ENCODE measurements around the gene SPHKAP. TPM values are rescaled to one million over a fixed set of nuclear protein-coding genes. Genes with fewer than 3 reads are reported as not detected.

The SPHKAP gene
- total and polyA plus RNA-seq, 2 donors (not counting 3 experiments of a cell fraction or from before 2014, with no cell fraction given): not detected

DNA sequence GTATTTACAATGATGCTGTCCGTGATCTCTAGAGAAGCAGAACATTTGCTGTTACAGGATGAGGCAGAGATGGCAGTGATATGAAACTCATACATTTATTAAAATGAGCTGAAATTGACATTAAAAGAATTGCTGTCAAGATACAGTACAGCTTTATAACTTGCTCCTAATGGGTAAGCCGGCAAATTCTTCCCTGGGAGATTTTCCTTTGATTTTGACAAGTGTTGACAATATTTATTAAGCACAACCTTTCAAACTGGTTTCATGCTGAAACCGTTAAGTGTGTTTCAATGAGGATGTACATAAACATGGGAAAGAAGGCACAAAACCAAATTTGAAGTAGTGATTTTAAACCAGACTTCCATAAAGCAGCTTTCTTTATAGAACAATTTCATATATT is 45.5 kb downstream of the SPHKAP start:
- ChIA-PET CTCF (no interaction called here), POLR2A (no interaction called here)
- H3K79me2 ChIP-seq (ENCODE audit: control insufficient read depth, insufficient read depth, low read length): no peaks in the 10 kb centered on the region
- no peaks in the 10 kb centered on the region for H3K36me3 ChIP-seq (ENCODE audit: control insufficient read depth in 2 of 2, extremely low read depth in 1 of 2, insufficient read depth in 2 of 2, low read length in 2 of 2)
- H4K20me1 ChIP-seq (replicated peaks; ENCODE audit: control insufficient read depth, extremely low read depth, insufficient read depth, low read length): no peaks in the 10 kb centered on the region
- no TSS peak for BruUV-seq (replicated peaks)
- H3K9ac ChIP-seq (replicated peaks; ENCODE audit: extremely low read depth, insufficient read depth, low read length): no peak overlapping the region
- TF ChIP-seq EZH2 (IDR thresholded peaks at IDR 0.05; ENCODE audit: borderline replicate concordance, low read depth, low read length, severe bottlenecking): no peak
- TF ChIP-seq, protein P1, sequence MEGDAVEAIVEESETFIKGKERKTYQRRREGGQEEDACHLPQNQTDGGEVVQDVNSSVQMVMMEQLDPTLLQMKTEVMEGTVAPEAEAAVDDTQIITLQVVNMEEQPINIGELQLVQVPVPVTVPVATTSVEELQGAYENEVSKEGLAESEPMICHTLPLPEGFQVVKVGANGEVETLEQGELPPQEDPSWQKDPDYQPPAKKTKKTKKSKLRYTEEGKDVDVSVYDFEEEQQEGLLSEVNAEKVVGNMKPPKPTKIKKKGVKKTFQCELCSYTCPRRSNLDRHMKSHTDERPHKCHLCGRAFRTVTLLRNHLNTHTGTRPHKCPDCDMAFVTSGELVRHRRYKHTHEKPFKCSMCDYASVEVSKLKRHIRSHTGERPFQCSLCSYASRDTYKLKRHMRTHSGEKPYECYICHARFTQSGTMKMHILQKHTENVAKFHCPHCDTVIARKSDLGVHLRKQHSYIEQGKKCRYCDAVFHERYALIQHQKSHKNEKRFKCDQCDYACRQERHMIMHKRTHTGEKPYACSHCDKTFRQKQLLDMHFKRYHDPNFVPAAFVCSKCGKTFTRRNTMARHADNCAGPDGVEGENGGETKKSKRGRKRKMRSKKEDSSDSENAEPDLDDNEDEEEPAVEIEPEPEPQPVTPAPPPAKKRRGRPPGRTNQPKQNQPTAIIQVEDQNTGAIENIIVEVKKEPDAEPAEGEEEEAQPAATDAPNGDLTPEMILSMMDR (IDR thresholded peaks at IDR 0.05; ENCODE audit: extremely low read depth in 1 of 2, insufficient read depth in 1 of 2, low read depth in 1 of 2, low read length in 2 of 2): no peak
- no peaks in the 10 kb centered on the region for H3K4me1 ChIP-seq (ENCODE audit: control insufficient read depth, extremely low read depth, insufficient read depth, low read length)
- intact Hi-C loops (cut with micrococcal nuclease): no loop called here
- no peak for DNase-seq (ENCODE audit: low read depth, low spot score)
- no peaks in the 10 kb centered on the region for H3K9me1 ChIP-seq (replicated peaks; ENCODE audit: control insufficient read depth, extremely low read depth, insufficient read depth, low read length)
- dilution Hi-C loops (cut with MboI; ENCODE audit: extremely low pct_ligation_motif_present, low sequenced_read_pairs): no loop called here
- no peaks in the 10 kb centered on the region for H3K27me3 ChIP-seq (ENCODE audit: control insufficient read depth in 2 of 2, insufficient read depth in 2 of 2, low read length in 2 of 2)
- no peak overlapping the region for H3K4me3 ChIP-seq (replicated peaks in 1 of 3; ENCODE audit: insufficient read depth in 1 of 3, low read depth in 1 of 3, low read length in 3 of 3)
- no peak for FAIRE-seq
- no peak overlapping the region for H3K4me2 ChIP-seq (ENCODE audit: insufficient read depth, low read length)
- no peak overlapping the region for H3K27ac ChIP-seq (ENCODE audit: insufficient read depth, low read depth, low read length)
- no peak overlapping the region for H2AFZ ChIP-seq (ENCODE audit: low read depth, low read length)
- H3K9me3 ChIP-seq (replicated peaks; ENCODE audit: control insufficient read depth, insufficient read depth, low read length): peaks cover 3% of the 10 kb centered on the region

DNA sequence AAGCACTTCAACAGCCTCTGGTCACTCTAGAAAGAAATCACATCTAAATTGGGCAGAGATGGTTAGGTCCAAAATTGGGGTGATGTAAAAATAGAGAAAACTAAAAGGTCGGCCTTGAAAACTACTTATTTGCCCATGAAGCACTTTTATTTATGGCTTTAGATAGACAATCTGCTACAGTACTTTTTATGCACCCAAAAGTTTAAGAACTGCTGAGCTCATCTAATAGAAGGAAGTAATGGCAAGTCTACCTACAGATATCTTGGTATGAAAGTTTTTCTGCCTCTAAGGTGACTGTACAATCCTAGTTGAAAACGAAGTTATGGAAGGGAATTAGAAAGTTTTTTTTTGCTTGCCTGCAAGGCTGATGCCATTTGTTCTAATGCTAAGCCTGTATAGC is 46.2 kb downstream of the SPHKAP start:
- intact Hi-C loops (cut with micrococcal nuclease): no loop called here
- Histone ChIP-seq H3K9ac (replicated peaks; ENCODE audit: extremely low read depth, insufficient read depth, low read length) (no peak overlapping the region), H4K20me1 (replicated peaks; ENCODE audit: control insufficient read depth, extremely low read depth, insufficient read depth, low read length) (no peaks in the 10 kb centered on the region), H3K79me2 (ENCODE audit: control insufficient read depth, insufficient read depth, low read length) (no peaks in the 10 kb centered on the region), H3K4me2 (ENCODE audit: insufficient read depth, low read length) (no peak overlapping the region), H2AFZ (ENCODE audit: low read depth, low read length) (no peak overlapping the region), H3K27ac (ENCODE audit: insufficient read depth, low read depth, low read length) (no peak overlapping the region), H3K4me3 (replicated peaks in 1 of 3; ENCODE audit: insufficient read depth in 1 of 3, low read depth in 1 of 3, low read length in 3 of 3) (no peak overlapping the region), H3K27me3 (ENCODE audit: control insufficient read depth in 2 of 2, insufficient read depth in 2 of 2, low read length in 2 of 2) (no peaks in the 10 kb centered on the region), H3K9me3 (replicated peaks; ENCODE audit: control insufficient read depth, insufficient read depth, low read length) (peaks cover 3% of the 10 kb centered on the region), H3K4me1 (ENCODE audit: control insufficient read depth, extremely low read depth, insufficient read depth, low read length) (no peaks in the 10 kb centered on the region), H3K36me3 (ENCODE audit: control insufficient read depth in 2 of 2, extremely low read depth in 1 of 2, insufficient read depth in 2 of 2, low read length in 2 of 2) (no peaks in the 10 kb centered on the region), H3K9me1 (replicated peaks; ENCODE audit: control insufficient read depth, extremely low read depth, insufficient read depth, low read length) (no peaks in the 10 kb centered on the region)
- CTCF ChIA-PET: no interaction called here
- POLR2A ChIA-PET: no interaction called here
- dilution Hi-C loops (cut with MboI; ENCODE audit: extremely low pct_ligation_motif_present, low sequenced_read_pairs): no loop called here
- FAIRE-seq (no peak), DNase-seq (ENCODE audit: low read depth, low spot score) (no peak)
- no peak for TF ChIP-seq JUN (IDR thresholded peaks at IDR 0.05; ENCODE audit: borderline replicate concordance, insufficient read depth, insufficient read length, low read depth)
- TF ChIP-seq, protein P1 (IDR thresholded peaks at IDR 0.05; ENCODE audit: extremely low read depth in 1 of 2, insufficient read depth in 1 of 2, low read depth in 1 of 2, low read length in 2 of 2): no peak
- TF ChIP-seq POLR2AphosphoS5 (IDR thresholded peaks at IDR 0.05; ENCODE audit: insufficient read depth, low read depth, low read length): no peak
- TF ChIP-seq EZH2 (IDR thresholded peaks at IDR 0.05; ENCODE audit: borderline replicate concordance, low read depth, low read length, severe bottlenecking): no peak
- TF ChIP-seq MAX (IDR thresholded peaks at IDR 0.05; ENCODE audit: insufficient read depth, insufficient read length): no peak
- no peak for TF ChIP-seq POLR2A (IDR thresholded peaks at IDR 0.05; ENCODE audit: low read depth, low read length)
- no peak for TF ChIP-seq FOS (IDR thresholded peaks at IDR 0.05; ENCODE audit: borderline replicate concordance, insufficient read depth, low read length)
- TF ChIP-seq GATA2 (IDR thresholded peaks at IDR 0.05; ENCODE audit: insufficient read depth, insufficient read length, low read depth, low read length): no peak
- TF ChIP-seq MYC (IDR thresholded peaks at IDR 0.05; ENCODE audit: low read depth, low read length): no peak
- BruUV-seq (replicated peaks): no TSS peak

Data from endothelial cell of umbilical vein (primary cell).